PC-3 (cell line): ENCODE results near the gene HMOX1.
A peak's percentile ranks its signal among the peaks of the same experiment; 100 is the strongest.

Experiments
- CTCF ChIP-seq: fragments of 300-600 bp; sonication (generic); conservative IDR thresholded peaks from 2 replicates; pipeline ENCODE4 v1.5.1; 2017; ENCODE audit warnings: antibody characterized with exemption, low read depth, mild to moderate bottlenecking, low read length
- EZH2phosphoT487 ChIP-seq: fragments of 300-600 bp; sonication (generic); IDR thresholded peaks from 2 replicates; pipeline ENCODE4 v1.6.1; 2018; ENCODE audit warnings: mild to moderate bottlenecking, antibody characterized with exemption, low read length, borderline replicate concordance

DNA sequence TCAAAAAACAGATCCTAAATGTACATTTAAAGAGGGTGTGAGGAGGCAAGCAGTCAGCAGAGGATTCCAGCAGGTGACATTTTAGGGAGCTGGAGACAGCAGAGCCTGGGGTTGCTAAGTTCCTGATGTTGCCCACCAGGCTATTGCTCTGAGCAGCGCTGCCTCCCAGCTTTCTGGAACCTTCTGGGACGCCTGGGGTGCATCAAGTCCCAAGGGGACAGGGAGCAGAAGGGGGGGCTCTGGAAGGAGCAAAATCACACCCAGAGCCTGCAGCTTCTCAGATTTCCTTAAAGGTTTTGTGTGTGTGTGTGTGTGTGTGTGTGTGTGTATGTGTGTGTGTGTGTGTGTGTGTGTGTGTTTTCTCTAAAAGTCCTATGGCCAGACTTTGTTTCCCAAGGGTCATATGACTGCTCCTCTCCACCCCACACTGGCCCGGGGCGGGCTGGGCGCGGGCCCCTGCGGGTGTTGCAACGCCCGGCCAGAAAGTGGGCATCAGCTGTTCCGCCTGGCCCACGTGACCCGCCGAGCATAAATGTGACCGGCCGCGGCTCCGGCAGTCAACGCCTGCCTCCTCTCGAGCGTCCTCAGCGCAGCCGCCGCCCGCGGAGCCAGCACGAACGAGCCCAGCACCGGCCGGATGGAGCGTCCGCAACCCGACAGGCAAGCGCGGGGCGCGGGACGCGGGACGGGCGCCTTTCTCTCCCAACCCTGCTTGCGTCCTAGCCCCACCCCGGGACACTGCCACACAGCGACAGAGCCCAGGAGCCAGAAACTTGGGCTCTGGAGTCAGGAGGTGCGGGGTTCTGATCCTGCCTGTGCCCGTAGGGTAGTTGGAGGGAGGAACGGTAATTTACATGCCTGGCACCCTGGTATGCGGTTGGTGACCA lies at the start of gene HMOX1:
- TF ChIP-seq CTCF (0 out of 2 replicates have a peak, but pooled peaks have one; percentile 10), EZH2phosphoT487 (no peak)
